ENCODE data around the gene SPATA2L.
"Not testable (repeated sequence)": the region's sequence is repeated elsewhere in the genome, so short reads cannot be mapped to it uniquely, and the experiment has no call there.

SPATA2L gene

DNA sequence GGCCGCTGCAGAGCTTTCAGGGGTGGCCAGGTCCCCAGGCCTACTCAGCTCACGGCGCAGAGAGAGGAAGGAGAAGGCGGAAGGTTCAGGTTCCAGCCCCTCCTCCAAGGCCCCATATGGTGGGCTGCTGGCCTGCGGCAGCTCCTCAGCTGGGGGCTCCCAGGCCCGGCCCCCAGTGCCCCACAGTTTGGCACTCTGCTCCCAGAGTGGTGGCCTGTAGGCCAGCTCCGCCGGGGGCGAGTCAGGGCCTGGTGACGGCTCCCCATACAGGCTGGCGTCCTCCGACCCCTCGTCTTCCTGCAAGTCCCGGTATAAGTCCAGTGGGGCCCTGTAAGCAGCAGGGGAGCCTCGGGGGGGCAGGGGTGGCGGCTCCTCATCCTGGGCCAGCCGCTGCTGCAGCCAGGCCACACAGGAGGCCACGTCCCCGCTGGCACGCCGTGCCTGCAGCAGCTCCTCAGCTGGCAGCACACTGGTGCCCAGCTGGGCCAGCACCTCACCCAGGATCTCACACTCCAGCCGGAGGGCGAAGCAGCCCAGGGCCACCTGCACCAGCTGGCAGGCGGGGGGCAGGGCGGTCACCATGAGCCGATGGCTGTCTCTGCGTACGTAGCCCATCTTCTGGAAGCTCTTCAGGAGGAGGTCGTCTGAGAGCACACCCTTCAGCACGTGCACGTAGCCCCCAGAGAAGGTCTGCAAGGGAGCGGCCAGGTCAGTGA lies 3.7 kb downstream of the SPATA2L start:
- Histone ChIP-seq H3K9ac (no peak overlapping the region), H3K9me3 (no peaks in the 10 kb centered on the region), H3K27me3 (no peaks in the 10 kb centered on the region), H3K4me2 (peak overlapping the region; percentile 86; the same call in 1 of the 2 replicates), H3K27ac (peak overlapping the region; percentile 71), H3K36me3 (peaks cover 47% of the 10 kb centered on the region), H3K4me1 (peaks cover 74% of the 10 kb centered on the region), H4K20me1 (peaks cover 66% of the 10 kb centered on the region), H3K4me3 (no peak overlapping the region)
- no peak for TF ChIP-seq Cebpa-rat (IDR thresholded peaks at IDR 0.05)

DNA sequence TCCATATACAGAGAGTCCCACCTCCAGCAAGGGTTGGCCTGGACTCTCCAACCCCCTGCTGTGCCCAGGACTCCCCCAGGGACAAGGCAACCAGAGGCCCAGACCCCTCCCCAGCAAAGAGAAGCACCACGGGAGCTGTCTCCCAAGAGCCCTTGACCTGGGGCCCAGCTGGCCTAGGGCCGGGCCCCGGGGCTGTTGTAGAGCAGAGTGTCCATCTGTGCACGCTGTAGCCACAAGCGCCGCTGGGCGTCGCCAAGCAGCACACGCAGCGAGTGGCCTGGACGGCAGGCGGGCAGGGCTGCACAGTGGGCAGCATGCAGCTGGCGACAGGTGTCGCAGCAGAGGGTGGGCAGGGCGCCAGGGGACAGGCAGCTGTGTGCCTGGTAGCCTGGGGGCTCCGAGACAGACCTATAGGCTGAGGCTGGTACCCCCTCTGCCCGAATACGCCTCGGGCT lies 4.3 kb downstream of the SPATA2L start:
- Histone ChIP-seq H3K9ac (peak overlapping the region; percentile 57; the same call in 1 of the 2 replicates), H4K20me1 (peaks cover 66% of the 10 kb centered on the region), H3K9me3 (no peaks in the 10 kb centered on the region), H3K27ac (peak overlapping the region; percentile 71), H3K4me3 (no peak overlapping the region; the same call in 1 of the 2 replicates), H3K27me3 (no peaks in the 10 kb centered on the region), H3K36me3 (peaks cover 53% of the 10 kb centered on the region), H3K4me1 (peaks cover 76% of the 10 kb centered on the region), H3K4me2 (peak overlapping the region; percentile 86)
- no peak for TF ChIP-seq Cebpa-rat (IDR thresholded peaks at IDR 0.05)

DNA sequence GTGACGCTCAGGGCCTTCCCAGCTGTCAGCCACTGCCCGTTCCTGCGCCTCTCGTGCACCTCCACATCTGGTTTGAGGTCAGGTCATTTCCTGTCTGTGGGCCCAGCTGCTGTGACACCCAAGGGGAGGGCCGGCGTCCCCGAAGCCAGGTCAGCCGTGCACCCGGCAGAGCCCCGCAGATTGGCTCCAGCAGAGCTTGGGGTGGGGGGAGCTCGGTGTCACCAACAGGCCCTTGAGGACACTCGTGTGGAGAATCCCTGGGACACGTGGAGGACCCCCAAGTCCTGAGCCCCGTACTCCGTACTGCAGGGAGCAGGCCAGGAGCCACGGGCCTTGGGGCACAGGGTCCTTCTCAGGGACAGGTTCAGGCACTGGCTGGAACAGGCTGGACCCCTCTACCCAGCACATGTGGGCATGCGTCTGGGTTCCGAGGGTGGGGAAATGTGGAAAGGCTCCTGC lies 4.8 kb downstream of the SPATA2L start:
- Histone ChIP-seq H3K36me3 (peaks cover 58% of the 10 kb centered on the region), H3K9me3 (no peaks in the 10 kb centered on the region), H3K27me3 (no peaks in the 10 kb centered on the region), H3K9ac (peak overlapping the region; percentile 57), H3K4me1 (peaks cover 80% of the 10 kb centered on the region), H3K4me3 (no peak overlapping the region; the same call in 1 of the 2 replicates), H4K20me1 (peaks cover 66% of the 10 kb centered on the region), H3K4me2 (peak overlapping the region; percentile 86), H3K27ac (peak overlapping the region; percentile 71)
- no peak for TF ChIP-seq Cebpa-rat (IDR thresholded peaks at IDR 0.05)

DNA sequence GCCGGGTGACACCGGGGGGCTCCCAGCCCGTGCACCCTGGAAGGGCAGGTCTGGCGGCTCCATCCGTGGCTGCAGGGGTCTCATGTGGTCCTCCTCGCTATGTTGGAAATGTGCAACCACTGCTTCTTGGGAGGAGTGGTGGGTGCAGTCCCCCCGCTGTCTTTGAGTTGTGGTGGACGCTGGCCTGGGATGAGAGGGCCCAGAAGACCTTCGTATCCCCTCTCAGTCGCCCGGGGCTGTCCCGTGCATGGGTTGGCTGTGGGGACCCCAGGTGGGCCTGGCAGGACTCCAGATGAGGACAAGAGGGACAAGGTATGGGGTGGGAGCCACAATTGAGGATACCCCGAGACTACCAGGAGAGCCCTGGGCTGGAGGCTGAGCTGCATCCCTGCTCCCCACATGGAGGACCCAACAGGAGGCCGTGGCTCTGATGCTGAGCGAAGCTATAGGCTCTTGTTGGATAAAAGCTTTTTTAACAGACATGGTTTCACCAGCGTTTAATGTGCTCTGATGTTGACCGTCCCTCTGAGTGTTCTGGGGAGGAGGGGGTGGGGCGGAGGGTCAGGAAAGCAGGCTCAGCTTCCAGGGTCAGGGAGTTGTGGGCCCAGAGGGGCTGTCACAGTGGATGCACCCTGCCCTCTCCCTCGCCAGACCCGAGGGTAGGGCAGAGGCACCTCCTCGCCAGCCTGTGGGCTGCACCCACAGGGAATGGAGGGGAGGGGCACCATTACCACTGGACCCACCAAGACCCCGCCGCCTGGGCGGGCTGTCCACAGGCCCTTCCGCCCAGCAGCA lies 5.4 kb downstream of the SPATA2L start:
- peaks cover 86% of the 10 kb centered on the region for H3K4me1 ChIP-seq
- peak overlapping the region; percentile 71 for H3K27ac ChIP-seq
- H3K4me3 ChIP-seq: no peak overlapping the region
- no peak for TF ChIP-seq Cebpa-rat (IDR thresholded peaks at IDR 0.05)
- H3K4me2 ChIP-seq: peak overlapping the region; percentile 86
- H4K20me1 ChIP-seq: peaks cover 66% of the 10 kb centered on the region
- H3K36me3 ChIP-seq: peaks cover 64% of the 10 kb centered on the region
- H3K9me3 ChIP-seq: no peaks in the 10 kb centered on the region
- H3K9ac ChIP-seq: peak overlapping the region; percentile 57
- no peaks in the 10 kb centered on the region for H3K27me3 ChIP-seq

DNA sequence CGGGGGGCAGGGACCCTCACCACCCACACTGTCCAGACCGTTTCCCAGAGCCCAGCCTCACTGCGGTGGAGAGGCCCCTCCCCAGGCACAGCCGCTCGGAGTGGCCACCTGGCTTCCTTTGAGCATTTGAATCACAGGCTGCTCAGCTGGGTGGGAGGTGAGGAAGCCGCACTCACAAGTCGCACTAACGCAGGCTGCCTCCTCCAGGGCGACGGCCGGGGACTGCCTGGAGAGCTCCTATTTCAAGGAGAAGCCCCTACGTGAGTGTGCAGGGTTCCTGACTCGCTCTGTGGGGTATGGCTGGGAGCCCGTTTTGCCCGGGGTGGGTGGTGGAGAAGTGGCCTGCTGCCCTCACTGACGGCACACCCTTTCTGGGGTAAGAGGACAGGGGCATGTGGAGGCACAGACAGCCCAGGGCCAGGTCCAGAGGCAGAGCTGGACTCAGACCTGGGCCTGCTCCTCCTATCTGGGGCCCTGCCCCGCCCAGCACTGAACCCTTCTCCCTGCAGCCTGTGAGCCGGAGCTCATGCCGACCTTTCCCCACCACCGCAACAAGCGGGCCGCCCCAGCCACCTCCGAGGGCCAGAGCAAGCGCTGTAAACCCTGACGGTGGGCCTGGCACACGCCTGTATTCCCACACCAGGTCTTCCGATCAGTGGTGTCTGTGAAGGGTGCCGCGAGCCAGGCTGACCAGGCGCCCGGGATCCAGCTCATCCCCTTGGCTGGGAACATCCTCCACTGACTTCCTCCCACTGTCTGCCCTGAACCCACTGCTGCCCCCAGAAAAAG lies 6.2 kb downstream of the SPATA2L start:
- Histone ChIP-seq H3K9me3 (no peaks in the 10 kb centered on the region), H4K20me1 (peaks cover 59% of the 10 kb centered on the region), H3K9ac (peak overlapping the region; percentile 57; the same call in 1 of the 2 replicates), H3K4me2 (peak overlapping the region; percentile 86), H3K27ac (peak overlapping the region; percentile 71), H3K36me3 (peaks cover 72% of the 10 kb centered on the region), H3K4me1 (peaks cover 79% of the 10 kb centered on the region), H3K4me3 (no peak overlapping the region), H3K27me3 (no peaks in the 10 kb centered on the region)
- no peak for TF ChIP-seq Cebpa-rat (IDR thresholded peaks at IDR 0.05)

DNA sequence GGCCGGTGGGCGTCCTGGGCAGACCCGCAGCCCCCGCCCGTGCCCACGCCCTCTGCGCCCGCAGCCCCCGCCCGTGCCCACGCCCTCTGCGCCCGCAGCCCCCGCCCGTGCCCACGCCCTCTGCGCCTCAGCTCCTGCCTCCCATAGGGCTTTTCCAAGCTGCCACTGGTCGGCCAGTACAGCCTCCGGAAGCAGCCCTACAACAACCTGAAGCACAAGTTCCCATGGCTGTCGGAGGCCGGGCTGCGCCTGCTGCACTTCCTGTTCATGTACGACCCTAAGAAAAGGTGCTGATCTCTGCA lies 6.8 kb downstream of the SPATA2L start:
- H3K36me3 ChIP-seq: peaks cover 77% of the 10 kb centered on the region
- H3K9ac ChIP-seq: not testable (repeated sequence)

DNA sequence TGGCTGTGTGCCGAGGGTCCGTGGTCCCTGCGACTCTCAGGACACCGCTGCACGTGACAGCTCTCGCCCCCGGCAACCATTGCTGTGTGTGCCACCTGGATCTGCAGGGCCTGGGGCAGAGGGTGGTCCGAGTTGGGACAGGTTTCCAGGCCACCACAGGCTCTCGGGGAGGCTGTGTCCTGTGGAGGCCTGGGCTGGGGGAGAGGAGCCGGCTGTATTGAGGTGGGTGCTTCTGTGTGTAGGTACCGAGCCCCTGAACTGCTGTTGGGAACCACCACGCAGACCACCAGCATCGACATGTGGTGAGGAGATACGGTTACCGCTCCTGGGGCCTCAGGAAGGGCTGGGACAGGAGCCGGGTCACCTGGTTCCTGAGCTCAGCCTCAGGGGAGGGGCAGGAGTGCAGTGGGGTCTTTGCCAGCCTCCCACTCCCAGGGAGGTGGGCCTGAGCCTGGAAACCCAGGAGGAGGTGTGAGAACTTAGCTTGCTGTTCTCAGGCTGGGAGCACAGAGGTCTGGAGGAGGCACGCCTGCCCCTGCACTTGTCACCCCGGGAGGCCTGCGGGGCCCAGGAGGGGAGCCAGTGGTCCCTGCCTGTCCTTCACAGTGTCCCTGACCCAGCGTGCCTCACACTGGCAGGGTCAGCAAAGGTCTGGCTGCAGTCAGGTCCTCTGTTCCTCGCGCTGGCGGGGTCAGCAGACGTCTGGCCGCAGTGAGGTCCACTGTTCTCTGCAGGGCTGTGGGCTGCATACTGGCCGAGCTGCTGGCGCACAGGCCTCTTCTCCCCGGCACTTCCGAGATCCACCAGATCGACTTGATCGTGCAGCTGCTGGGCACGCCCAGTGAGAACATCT lies 7.3 kb downstream of the SPATA2L start:
- Histone ChIP-seq H3K9me3 (no peaks in the 10 kb centered on the region), H3K27me3 (no peaks in the 10 kb centered on the region), H3K27ac (peak overlapping the region; percentile 43), H3K9ac (peak overlapping the region; percentile 70), H3K4me3 (no peak overlapping the region), H3K4me2 (peak overlapping the region; percentile 61), H3K4me1 (peaks cover 72% of the 10 kb centered on the region), H4K20me1 (peaks cover 50% of the 10 kb centered on the region), H3K36me3 (peaks cover 83% of the 10 kb centered on the region)
- no peak for TF ChIP-seq Cebpa-rat (IDR thresholded peaks at IDR 0.05)

More for the DNA sequence above, 6.8 kb downstream of the SPATA2L start:
- peaks cover 54% of the 10 kb centered on the region for H4K20me1 ChIP-seq
- not testable (repeated sequence) for H3K4me2 ChIP-seq, H3K9me3 ChIP-seq, H3K27me3 ChIP-seq, H3K27ac ChIP-seq, H3K4me3 ChIP-seq
- peaks cover 74% of the 10 kb centered on the region for H3K4me1 ChIP-seq

DNA sequence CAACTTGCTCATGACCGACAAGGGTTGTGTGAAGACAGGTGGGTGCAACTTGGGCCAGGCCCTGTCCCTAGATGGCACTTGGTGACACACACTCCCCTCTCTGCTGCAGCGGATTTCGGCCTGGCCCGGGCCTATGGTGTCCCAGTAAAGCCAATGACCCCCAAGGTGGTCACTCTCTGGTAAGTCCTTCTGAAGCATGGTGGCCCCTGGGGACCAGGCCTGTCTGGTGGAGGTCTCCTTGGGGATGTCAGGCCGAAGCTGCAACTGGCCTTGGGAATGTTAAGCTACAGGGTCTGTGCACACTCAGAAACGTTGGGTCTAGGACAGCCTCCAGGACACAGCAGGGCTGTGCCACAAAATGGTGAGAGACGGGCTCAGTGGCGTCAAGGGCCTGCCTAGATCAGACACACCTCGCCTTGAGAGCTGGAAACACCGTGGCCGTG lies 8.2 kb downstream of the SPATA2L start:
- Histone ChIP-seq H3K9me3 (no peaks in the 10 kb centered on the region), H3K27me3 (no peaks in the 10 kb centered on the region), H3K4me1 (peaks cover 80% of the 10 kb centered on the region), H3K4me2 (peak overlapping the region; percentile 61), H4K20me1 (peaks cover 46% of the 10 kb centered on the region), H3K9ac (peak overlapping the region; percentile 70; the same call in 1 of the 2 replicates), H3K4me3 (no peak overlapping the region), H3K36me3 (peaks cover 87% of the 10 kb centered on the region), H3K27ac (no peak overlapping the region)
- TF ChIP-seq Cebpa-rat (IDR thresholded peaks at IDR 0.05): no peak

Data from BLaER1 (cell line).